Measurements from ENCODE around the gene LHB. TPM values are rescaled to one million over a fixed set of nuclear protein-coding genes. Genes with fewer than 3 reads are reported as not detected.

Gene LHB
- total RNA-seq, 1 donor from 2014 or later, result not detected

DNA sequence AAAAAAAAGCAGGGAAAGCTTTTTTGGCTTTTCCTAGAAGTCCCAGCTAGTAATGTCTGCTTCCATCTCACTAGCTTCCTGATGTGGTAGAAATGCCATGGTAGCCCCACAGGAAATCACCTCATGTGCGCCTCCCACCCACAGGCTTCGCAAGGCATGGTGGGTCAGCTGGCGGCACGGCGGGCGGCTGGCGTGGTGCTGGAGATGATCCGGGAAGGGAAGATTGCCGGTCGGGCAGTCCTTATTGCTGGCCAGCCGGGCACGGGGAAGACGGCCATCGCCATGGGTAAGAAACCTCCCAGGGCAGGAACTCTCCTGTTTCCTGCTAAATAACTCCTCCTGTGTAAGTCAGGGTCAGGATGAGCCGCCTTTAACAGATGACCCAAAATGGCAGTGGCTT lies 12.8 kb downstream of the LHB start:
- peaks cover 2% of the 10 kb centered on the region for H3K4me1 Mint-ChIP-seq
- H3K27me3 Mint-ChIP-seq, result no peaks in the 10 kb centered on the region
- TF ChIP-seq, protein P1, sequence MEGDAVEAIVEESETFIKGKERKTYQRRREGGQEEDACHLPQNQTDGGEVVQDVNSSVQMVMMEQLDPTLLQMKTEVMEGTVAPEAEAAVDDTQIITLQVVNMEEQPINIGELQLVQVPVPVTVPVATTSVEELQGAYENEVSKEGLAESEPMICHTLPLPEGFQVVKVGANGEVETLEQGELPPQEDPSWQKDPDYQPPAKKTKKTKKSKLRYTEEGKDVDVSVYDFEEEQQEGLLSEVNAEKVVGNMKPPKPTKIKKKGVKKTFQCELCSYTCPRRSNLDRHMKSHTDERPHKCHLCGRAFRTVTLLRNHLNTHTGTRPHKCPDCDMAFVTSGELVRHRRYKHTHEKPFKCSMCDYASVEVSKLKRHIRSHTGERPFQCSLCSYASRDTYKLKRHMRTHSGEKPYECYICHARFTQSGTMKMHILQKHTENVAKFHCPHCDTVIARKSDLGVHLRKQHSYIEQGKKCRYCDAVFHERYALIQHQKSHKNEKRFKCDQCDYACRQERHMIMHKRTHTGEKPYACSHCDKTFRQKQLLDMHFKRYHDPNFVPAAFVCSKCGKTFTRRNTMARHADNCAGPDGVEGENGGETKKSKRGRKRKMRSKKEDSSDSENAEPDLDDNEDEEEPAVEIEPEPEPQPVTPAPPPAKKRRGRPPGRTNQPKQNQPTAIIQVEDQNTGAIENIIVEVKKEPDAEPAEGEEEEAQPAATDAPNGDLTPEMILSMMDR (IDR thresholded peaks at IDR 0.05), result no peak
- H3K27ac Mint-ChIP-seq, result no peak overlapping the region
- ATAC-seq (ENCODE audit: low read depth) (no peak), DNase-seq (no peak)
- CTCF ChIA-PET, result interaction anchor here (1.5 kb wide), 1 partner anchor 11 kb away, joined by 5 read pairs; the partner anchor contains the start of gene GYS1
- intact Hi-C loops (cut with micrococcal nuclease), result no loop called here
- POLR2A ChIA-PET, result interaction anchor here (0.6 to 0.7 kb wide), 4 partner anchors 8 to 507 kb away, joined by 3 to 7 read pairs (median 3); no protein-coding TSS in a partner anchor
- no peak overlapping the region for H3K4me3 Mint-ChIP-seq
- peaks cover 57% of the 10 kb centered on the region for H3K36me3 Mint-ChIP-seq (ENCODE audit: low read depth)
- no peaks in the 10 kb centered on the region for H3K9me3 Mint-ChIP-seq

DNA sequence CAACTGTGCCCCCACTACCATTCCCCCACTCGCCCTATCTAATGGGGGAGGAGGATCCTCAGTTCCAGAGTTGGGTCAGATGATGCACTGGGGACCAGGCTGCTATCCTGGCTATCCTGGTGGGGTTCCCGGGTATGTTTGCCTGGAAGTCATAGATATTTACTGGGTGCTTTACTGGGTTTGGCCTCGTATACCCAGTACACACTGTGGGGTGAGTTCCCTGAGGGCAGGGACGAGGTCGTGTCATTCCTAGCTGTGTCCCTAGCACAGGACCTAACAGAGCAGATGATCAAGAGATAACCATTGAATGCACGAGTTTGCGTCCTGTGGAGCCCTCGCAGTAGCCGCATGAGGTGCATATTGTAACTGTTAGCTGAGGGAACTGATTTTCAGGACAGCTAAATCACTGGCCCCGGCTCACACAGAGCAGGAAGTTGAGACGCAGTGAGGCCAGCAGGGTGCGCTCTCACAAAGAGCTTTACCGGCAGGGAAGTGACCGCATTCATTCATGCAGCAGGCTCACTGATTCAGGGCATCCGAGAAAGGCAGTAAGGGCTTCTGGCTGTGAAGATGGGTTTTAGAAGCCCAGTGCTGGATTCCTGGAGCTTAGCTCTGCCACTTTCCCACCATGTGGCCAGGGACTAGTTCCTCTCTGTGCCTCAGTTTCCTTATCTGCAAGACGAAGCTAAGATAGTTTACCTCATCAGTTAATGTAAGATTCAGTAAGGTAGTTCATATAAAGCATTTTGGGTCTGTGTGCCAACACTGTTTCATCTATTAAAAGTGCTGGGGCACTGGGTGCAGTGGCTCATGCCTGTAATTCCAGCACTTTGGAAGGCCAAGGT lies 17.2 kb downstream of the LHB start:
- POLR2A ChIA-PET, result interaction anchor here (0.6 to 1.1 kb wide), 2 partner anchors 26 to 128 kb away, joined by 4 to 5 read pairs; partner anchors contain the start of gene PPP1R15A
- peaks cover 34% of the 10 kb centered on the region for H3K36me3 Mint-ChIP-seq (ENCODE audit: low read depth)
- DNase-seq (peak; percentile 41), ATAC-seq (ENCODE audit: low read depth) (peak; percentile 86)
- no peak overlapping the region for H3K27ac Mint-ChIP-seq
- no peaks in the 10 kb centered on the region for H3K9me3 Mint-ChIP-seq
- H3K27me3 Mint-ChIP-seq, result no peaks in the 10 kb centered on the region
- H3K4me1 Mint-ChIP-seq, result peaks cover 11% of the 10 kb centered on the region
- CTCF ChIA-PET, result interaction anchor here (0.7 to 1.7 kb wide), 8 partner anchors 9 to 212 kb away, joined by 3 to 8 read pairs (median 4); no protein-coding TSS in a partner anchor
- H3K4me3 Mint-ChIP-seq, result no peak overlapping the region
- TF ChIP-seq, protein P1 (IDR thresholded peaks at IDR 0.05), result no peak
- intact Hi-C loops (cut with micrococcal nuclease), result loop anchor here (1.0 to 10.0 kb wide), 5 partner anchors 75 to 875 kb away; partner anchors contain the start of genes AKT1S1, C19orf73, LIN7B and PPFIA3

DNA sequence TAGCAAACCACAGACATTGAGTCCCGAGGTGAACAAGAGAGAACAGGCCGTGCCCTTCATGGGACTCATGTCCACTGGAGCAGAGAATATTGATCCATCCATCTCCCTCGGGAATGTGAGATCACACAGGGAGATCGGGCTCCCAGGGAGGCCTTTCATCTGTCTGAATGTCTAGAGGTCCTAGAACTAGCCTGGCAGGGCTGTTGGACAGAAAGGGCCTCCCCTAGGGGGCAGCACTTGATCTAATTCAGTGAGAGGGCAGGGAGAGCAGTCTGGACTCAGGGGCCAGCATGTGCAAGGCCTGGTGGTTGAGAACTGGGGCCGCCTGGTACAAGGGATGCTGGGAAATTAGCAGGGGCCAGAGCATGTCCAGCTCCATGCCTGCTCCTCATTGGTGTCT lies 18.9 kb downstream of the LHB start:
- H3K4me1 Mint-ChIP-seq, result peaks cover 23% of the 10 kb centered on the region
- no peak for DNase-seq
- no peak overlapping the region for H3K27ac Mint-ChIP-seq
- peaks cover 26% of the 10 kb centered on the region for H3K36me3 Mint-ChIP-seq (ENCODE audit: low read depth)
- TF ChIP-seq, protein P1 (IDR thresholded peaks at IDR 0.05), result no peak
- CTCF ChIA-PET, result interaction anchor here (1.6 kb wide), 1 partner anchor 100 kb away, joined by 4 read pairs; no protein-coding TSS in a partner anchor
- POLR2A ChIA-PET, result interaction anchor here (0.5 to 0.6 kb wide), 3 partner anchors 18 to 86 kb away, joined by 3 to 7 read pairs (median 4); no protein-coding TSS in a partner anchor
- intact Hi-C loops (cut with micrococcal nuclease), result loop anchor here (2.0 to 10.0 kb wide), 4 partner anchors 77 to 877 kb away; partner anchors contain the start of genes AKT1S1, C19orf73, LIN7B and PPFIA3
- no peaks in the 10 kb centered on the region for H3K9me3 Mint-ChIP-seq
- H3K27me3 Mint-ChIP-seq, result no peaks in the 10 kb centered on the region
- no peak overlapping the region for H3K4me3 Mint-ChIP-seq
- ATAC-seq (ENCODE audit: low read depth), result no peak

DNA sequence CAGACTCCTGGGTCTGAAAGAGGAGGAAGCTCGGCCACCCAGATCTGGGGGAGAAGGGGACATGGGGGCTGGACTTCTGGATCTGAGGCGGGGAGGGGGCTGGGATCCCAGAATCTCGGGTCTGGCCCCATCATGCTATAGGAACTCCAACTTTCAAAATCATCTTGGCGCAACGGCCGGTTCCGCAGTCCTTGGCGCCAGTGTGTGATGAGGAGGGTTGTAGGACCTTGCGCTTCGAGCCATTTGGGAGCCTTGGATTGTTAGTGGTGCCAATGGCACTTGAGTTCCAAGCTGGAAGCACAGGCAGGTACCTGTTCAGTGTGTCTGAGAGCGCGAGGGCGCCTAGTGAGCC lies 22.9 kb downstream of the LHB start:
- ChIA-PET POLR2A (interaction anchor here (0.5 to 3.6 kb wide), 35 partner anchors 11 to 738 kb away, joined by 3 to 51 read pairs (median 5); partner anchors contain the start of genes ALDH16A1, CARD8, CD37 and FTL), CTCF (interaction anchor here (0.7 to 1.5 kb wide), 10 partner anchors 10 to 875 kb away, joined by 3 to 10 read pairs (median 4); no protein-coding TSS in a partner anchor)
- Mint-ChIP-seq H3K27ac (peak overlapping the region; percentile 97), H3K36me3 (ENCODE audit: low read depth) (peaks cover 15% of the 10 kb centered on the region), H3K27me3 (no peaks in the 10 kb centered on the region), H3K9me3 (no peaks in the 10 kb centered on the region), H3K4me3 (peak overlapping the region; percentile 97), H3K4me1 (peaks cover 33% of the 10 kb centered on the region)
- DNase-seq (no peak), ATAC-seq (ENCODE audit: low read depth) (no peak)
- intact Hi-C loops (cut with micrococcal nuclease), result loop anchor here (10.0 kb wide), 3 partner anchors 121 to 881 kb away; partner anchors contain the start of genes AKT1S1, C19orf73, LIN7B and PPFIA3
- TF ChIP-seq, protein P1 (IDR thresholded peaks at IDR 0.05), result no peak
